Coronary artery (tissue), 2 donors: ENCODE results near the gene PPBP.

ENCODE experiments used
- DNase-seq: peaks from one replicate; pipeline ENCODE4 v3.0.0-alpha.2; 2017; ENCODE audit warnings: low spot score
- H3K27ac ChIP-seq, 2 donors: fragments of 200-600 bp; sonication (generic); one replicate each; pipeline ENCODE4 v1.5.1; 2016 to 2019
- H3K4me3 ChIP-seq: fragments of 200-600 bp; sonication (generic); 2 replicates; pipeline ENCODE4 v1.5.1; 2016; ENCODE audit warnings: mild to moderate bottlenecking, moderate library complexity
- TF ChIP-seq, protein P1 (sequence below): fragments of 200-600 bp; sonication (generic); IDR thresholded peaks from one replicate; pipeline ENCODE4 v1.5.1; 2019; ENCODE audit warnings: antibody characterized with exemption

Gene PPBP

DNA sequence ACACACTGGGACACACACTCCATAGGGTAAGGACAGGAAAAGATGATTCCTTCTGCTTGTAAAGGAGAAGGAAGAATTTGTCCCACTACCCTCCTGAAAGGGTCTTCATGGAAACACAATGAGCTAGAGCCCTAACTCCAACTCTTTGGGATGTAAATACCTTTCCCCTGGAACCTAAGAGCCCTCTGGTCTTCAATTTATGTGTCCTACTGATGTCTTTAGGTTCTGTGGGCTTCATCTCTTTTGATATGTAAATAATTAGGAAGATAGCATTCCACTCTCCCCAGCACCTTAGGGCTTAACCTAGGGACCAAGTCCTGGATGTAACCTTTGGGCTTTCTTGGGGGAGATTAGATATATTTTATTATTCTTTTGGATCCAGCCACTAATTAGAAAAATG lies 44.4 kb downstream of the PPBP start:
- Histone ChIP-seq H3K27ac (no peak overlapping the region), H3K4me3 (no peak overlapping the region)
- DNase-seq, result no peak
- TF ChIP-seq, protein P1, sequence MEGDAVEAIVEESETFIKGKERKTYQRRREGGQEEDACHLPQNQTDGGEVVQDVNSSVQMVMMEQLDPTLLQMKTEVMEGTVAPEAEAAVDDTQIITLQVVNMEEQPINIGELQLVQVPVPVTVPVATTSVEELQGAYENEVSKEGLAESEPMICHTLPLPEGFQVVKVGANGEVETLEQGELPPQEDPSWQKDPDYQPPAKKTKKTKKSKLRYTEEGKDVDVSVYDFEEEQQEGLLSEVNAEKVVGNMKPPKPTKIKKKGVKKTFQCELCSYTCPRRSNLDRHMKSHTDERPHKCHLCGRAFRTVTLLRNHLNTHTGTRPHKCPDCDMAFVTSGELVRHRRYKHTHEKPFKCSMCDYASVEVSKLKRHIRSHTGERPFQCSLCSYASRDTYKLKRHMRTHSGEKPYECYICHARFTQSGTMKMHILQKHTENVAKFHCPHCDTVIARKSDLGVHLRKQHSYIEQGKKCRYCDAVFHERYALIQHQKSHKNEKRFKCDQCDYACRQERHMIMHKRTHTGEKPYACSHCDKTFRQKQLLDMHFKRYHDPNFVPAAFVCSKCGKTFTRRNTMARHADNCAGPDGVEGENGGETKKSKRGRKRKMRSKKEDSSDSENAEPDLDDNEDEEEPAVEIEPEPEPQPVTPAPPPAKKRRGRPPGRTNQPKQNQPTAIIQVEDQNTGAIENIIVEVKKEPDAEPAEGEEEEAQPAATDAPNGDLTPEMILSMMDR, result no peak

DNA sequence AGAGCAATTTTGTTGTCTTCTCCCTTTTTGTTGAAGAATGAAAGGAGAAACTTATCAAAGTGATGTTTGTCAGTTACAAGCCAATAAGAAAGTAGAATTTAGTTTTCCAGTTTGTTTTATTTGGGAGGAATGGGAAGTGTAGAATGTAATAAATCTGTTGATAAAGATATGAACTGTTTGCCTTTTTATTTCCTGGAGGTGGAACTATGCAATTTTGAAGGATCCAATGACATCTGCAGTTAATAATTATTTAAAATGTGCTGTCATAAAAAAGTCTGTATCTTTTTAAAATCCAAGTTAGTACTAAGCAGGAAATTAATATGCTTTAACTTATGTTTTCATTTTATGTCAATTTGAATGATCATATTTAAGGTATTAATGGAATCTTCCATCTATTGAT lies 51.0 kb downstream of the PPBP start:
- DNase-seq, result no peak
- TF ChIP-seq, protein P1, result no peak
- no peak overlapping the region for H3K27ac ChIP-seq
- H3K4me3 ChIP-seq, result no peak overlapping the region
